Measurements from ENCODE around the gene PIK3R6.
A peak's percentile ranks its signal among the peaks of the same experiment; 100 is the strongest.
"Not testable (repeated sequence)": the region's sequence is repeated elsewhere in the genome, so short reads cannot be mapped to it uniquely, and the experiment has no call there.

The PIK3R6 gene

GRCh38 chr17:8888704-8889302 is 21.3 kb upstream of the PIK3R6 start:
- no peak overlapping the region for H3K4me3 ChIP-seq (ENCODE audit: low read length)
- TF ChIP-seq, protein P1, sequence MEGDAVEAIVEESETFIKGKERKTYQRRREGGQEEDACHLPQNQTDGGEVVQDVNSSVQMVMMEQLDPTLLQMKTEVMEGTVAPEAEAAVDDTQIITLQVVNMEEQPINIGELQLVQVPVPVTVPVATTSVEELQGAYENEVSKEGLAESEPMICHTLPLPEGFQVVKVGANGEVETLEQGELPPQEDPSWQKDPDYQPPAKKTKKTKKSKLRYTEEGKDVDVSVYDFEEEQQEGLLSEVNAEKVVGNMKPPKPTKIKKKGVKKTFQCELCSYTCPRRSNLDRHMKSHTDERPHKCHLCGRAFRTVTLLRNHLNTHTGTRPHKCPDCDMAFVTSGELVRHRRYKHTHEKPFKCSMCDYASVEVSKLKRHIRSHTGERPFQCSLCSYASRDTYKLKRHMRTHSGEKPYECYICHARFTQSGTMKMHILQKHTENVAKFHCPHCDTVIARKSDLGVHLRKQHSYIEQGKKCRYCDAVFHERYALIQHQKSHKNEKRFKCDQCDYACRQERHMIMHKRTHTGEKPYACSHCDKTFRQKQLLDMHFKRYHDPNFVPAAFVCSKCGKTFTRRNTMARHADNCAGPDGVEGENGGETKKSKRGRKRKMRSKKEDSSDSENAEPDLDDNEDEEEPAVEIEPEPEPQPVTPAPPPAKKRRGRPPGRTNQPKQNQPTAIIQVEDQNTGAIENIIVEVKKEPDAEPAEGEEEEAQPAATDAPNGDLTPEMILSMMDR (conservative IDR thresholded peaks at IDR 0.05; ENCODE audit: low read depth, low read length): no peak
- DNase-seq (ENCODE audit: low read depth): no peak

- H3K4me3 ChIP-seq (ENCODE audit: low read length): no peak overlapping the region
- DNase-seq (ENCODE audit: low read depth): no peak
- TF ChIP-seq, protein P1 (conservative IDR thresholded peaks at IDR 0.05; ENCODE audit: low read depth, low read length): peak; percentile 32
Measured at GRCh38 chr17:8887834-8888703, 20.6 kb upstream of the PIK3R6 start.

DNA sequence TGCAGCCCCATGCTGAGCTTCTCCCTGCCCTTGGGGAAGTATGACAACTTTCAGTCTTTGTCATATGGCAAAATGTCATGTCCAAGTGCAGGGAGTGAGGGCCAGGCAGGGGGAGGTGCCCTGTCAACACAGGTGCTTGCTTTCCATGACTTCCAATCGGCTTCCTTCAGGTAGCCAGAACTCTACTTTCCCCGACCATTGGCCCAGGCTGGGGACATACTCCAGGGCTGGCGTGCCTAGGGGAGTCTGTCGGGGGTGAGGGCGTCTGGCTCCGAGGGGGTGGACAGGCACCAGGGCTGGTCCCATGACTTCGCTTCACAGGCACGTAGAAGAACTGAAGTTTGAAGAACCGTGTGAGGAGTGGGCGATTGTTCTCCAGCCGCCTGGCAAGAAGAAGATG is 19.8 kb upstream of the PIK3R6 start:
- H3K4me3 ChIP-seq (ENCODE audit: low read length): no peak overlapping the region
- DNase-seq (ENCODE audit: low read depth): no peak
- TF ChIP-seq, protein P1 (conservative IDR thresholded peaks at IDR 0.05; ENCODE audit: low read depth, low read length): no peak

DNA sequence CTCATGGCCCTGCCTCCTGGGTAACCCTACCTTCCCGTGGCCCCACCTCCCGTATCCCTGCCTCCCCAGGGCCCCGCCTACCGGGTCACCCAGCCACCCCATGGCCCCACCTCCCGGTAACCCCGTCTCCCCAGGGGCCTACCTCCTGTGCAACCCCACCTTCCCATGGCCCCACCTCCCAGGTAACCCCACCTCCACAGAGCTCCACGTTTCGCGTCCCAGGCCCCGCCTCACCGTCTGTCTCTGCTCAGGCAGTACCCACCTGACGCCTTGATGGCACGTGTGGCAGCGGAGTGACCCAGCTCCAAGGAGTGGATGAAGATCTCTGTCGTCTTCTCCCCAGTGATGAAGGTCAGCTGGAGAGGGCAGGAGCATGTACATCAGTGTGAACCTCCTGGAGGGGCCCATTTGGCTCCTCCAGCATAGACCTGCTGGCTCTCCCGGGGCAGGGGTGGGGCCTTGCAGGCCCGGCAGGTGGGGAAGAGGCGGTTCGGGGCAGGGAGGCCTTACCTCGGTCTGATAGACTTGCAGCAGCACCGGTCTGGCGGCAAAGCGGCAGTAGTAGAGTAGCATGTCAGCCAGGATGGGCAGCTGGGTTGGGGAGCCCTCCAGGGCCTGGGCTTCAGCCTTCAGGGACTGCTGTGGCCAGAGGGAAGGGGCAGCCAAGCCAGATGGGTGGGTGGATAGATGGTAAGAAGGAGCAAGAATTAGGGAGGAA is 18.7 kb upstream of the PIK3R6 start:
- H3K4me3 ChIP-seq (ENCODE audit: low read length): no peak overlapping the region
- TF ChIP-seq, protein P1 (conservative IDR thresholded peaks at IDR 0.05; ENCODE audit: low read depth, low read length): no peak

DNA sequence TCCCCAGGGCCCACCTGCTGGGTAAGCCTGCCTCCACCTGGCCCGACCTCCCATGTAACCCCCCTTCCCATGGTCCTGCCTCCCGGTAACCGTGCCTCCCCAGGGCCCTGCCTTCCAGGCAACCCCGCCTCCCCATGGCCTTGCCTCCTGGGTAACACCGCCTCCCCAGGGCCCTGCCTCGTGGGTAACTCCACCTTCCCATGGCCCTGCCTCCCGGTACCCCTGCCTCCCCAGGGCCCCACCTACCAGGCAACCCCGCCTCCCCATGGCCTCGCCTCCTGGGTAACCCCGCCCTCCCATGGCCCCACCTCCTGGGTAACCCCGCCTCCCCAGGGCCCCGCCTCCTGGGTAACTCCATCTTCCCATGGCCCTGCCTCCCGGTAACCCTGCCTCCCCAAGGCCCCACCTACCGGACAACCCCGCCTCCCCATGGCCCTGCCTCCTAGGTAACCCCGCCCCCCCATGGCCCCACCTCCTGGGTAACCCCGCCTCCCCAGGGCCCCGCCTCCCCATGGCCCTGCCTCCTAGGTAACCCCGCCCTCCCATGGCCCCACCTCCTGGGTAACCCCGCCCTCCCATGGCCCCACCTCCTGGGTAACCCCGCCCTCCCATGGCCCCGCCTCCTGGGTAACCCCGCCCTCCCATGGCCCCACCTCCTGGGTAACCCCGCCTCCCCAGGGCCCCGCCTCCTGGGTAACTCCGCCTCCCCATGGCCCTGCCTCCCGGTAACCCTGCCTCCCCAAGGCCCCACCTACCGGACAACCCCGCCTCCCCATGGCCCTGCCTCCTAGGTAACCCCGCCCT is 17.9 kb upstream of the PIK3R6 start:
- H3K4me3 ChIP-seq (ENCODE audit: low read length); DNase-seq (ENCODE audit: low read depth): not testable (repeated sequence)

More for the DNA sequence above, 18.7 kb upstream of the PIK3R6 start:
- DNase-seq (ENCODE audit: low read depth): no peak

DNA sequence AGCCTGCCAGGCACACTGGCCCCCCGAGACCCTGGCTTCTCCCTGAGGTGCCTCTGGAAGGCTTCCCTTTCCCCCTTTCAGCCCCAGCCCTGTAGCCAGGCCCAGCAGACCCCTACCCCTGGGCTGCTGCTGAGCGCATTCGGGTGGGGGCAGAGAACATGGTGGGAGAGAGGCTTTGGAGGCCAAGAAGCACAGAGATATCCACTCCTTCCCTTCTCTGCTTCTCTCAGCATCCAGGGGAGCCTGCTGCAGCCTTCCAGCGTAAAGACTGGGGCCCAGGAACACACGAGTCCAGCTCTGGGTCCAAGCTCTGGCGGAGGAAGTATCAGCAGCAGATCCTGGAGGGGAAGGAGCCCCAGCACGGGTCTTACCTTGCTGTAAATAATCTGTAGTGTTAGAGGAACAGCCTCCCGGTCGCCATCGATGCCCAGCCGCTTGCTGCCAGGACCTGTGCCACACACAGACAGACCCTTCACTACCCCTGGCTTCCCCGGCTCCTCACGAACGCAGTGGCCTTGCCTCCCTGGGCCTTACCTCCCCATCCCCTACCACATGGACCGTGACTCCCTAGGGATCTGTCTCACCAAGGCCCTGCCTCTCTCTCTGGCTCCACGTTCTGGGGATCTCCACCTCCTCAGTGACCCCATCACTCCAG is 17.0 kb upstream of the PIK3R6 start:
- TF ChIP-seq, protein P1 (conservative IDR thresholded peaks at IDR 0.05; ENCODE audit: low read depth, low read length): no peak
- DNase-seq (ENCODE audit: low read depth): no peak
- H3K4me3 ChIP-seq (ENCODE audit: low read length): no peak overlapping the region
